ENCODE results near the gene UPK1B. TPM values are rescaled to one million over a fixed set of nuclear protein-coding genes. Genes with fewer than 3 reads are reported as not detected.
A peak's percentile ranks its signal among the peaks of the same experiment; 100 is the strongest.

The UPK1B gene
- total and polyA plus RNA-seq, 9 of the 15 experiments (the other 6 are each of a cell fraction or from before 2014, with no cell fraction given) = 0.22 to 1.2 (median 0.51) TPM

DNA sequence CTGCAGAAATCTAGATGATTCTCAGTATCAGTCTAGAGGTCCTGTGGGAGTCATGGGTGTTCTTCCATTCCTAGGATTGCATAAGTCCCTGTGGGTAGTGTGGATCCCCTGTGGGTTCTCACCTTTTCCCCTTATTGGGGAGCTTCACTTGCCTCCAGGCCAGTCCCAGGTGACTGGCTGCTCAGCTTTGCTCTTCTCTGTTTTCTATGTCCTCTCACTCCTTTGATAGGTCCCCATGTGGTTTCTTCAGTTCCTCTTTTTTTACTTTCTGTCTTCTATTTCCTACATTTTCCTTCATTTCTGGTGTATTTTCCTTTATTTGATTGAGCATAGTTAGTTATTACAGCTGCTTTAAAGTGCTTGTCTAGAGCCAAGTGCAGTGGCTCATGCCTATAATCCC, 16.5 kb upstream of the UPK1B start:
- ATAC-seq (no peak), FAIRE-seq (no peak), DNase-seq (ENCODE audit: extremely low read depth in 1 of 4, low spot score in 3 of 4) (no peak)
- ChIA-PET POLR2A (interaction anchor here (0.6 kb wide), 1 partner anchor 26 kb away, joined by 3 read pairs; no protein-coding TSS in a partner anchor), CTCF (ENCODE audit: low intra/inter-chr PET ratio) (no interaction called here)
- Histone ChIP-seq H3K4me1 (replicated peaks in 1 of 2; ENCODE audit: control insufficient read depth in 2 of 2, insufficient read depth in 2 of 2, low read length in 2 of 2) (no peaks in the 10 kb centered on the region; a peak in 1 of 5 replicates), H3K4me3 (no peak overlapping the region), H3K9me1 (ENCODE audit: control insufficient read depth, insufficient read depth, low read length) (no peaks in the 10 kb centered on the region), H2AFZ (ENCODE audit: low read depth, low read length) (no peak overlapping the region), H4K20me1 (replicated peaks; ENCODE audit: control insufficient read depth, insufficient read depth, low read length) (no peaks in the 10 kb centered on the region), H3K4me2 (ENCODE audit: insufficient read depth, low read length) (no peak overlapping the region), H3K36me3 (ENCODE audit: control insufficient read depth, insufficient read depth, low read length) (no peaks in the 10 kb centered on the region), H3K27ac (ENCODE audit: extremely low read depth, low read depth, low read length) (no peak overlapping the region), H3K27me3 (ENCODE audit: control insufficient read depth in 2 of 2, insufficient read depth in 2 of 2, low read length in 2 of 2) (no peaks in the 10 kb centered on the region), H3K79me2 (ENCODE audit: control insufficient read depth, insufficient read depth, low read length) (no peaks in the 10 kb centered on the region), H3K9ac (ENCODE audit: insufficient read depth in 1 of 2, low read depth in 2 of 2, low read length in 2 of 2) (no peak overlapping the region), H3K9me3 (replicated peaks; ENCODE audit: control insufficient read depth, insufficient read depth, low read depth, low read length) (no peaks in the 10 kb centered on the region)
- TF ChIP-seq SIN3A (IDR thresholded peaks at IDR 0.05; ENCODE audit: borderline replicate concordance in 2 of 2, control insufficient read depth in 1 of 2, low read depth in 2 of 2, low read length in 2 of 2) (no peak), SPI1 (IDR thresholded peaks at IDR 0.05; ENCODE audit: borderline replicate concordance, low read depth, low read length) (0 out of 2 replicates have a peak, but pooled peaks have one; percentile 64)
- TF ChIP-seq, protein P1, sequence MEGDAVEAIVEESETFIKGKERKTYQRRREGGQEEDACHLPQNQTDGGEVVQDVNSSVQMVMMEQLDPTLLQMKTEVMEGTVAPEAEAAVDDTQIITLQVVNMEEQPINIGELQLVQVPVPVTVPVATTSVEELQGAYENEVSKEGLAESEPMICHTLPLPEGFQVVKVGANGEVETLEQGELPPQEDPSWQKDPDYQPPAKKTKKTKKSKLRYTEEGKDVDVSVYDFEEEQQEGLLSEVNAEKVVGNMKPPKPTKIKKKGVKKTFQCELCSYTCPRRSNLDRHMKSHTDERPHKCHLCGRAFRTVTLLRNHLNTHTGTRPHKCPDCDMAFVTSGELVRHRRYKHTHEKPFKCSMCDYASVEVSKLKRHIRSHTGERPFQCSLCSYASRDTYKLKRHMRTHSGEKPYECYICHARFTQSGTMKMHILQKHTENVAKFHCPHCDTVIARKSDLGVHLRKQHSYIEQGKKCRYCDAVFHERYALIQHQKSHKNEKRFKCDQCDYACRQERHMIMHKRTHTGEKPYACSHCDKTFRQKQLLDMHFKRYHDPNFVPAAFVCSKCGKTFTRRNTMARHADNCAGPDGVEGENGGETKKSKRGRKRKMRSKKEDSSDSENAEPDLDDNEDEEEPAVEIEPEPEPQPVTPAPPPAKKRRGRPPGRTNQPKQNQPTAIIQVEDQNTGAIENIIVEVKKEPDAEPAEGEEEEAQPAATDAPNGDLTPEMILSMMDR (IDR thresholded peaks at IDR 0.05 in 2 of 3, conservative IDR thresholded peaks at IDR 0.05 in 1 of 3; ENCODE audit: insufficient read depth in 2 of 3, low read depth in 1 of 3, low read length in 3 of 3) = no peak
- no TSS peak for BruUV-seq (replicated peaks)
- intact Hi-C loops (cut with micrococcal nuclease) = no loop called here
- in situ Hi-C loops (cut with MboI) = no loop called here

DNA sequence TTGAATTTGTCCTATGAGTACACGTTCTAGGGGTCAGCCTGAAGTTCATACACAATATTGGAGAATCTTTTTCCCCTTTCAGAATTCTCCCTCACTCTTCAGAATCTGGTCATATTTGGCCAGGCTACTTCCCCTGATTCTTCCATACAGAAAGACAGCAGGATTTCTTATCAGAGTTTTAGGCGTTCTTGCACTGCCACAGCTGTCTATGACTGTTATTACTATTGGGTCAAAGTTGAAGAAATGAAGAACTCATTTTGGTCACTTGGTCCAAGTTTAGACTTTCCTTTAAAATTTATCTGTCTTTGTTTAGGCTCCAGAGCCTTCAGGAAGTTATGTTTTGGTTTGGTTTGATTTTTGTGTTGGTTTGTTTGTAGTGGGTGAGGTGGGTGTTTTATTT, 15.4 kb upstream of the UPK1B start:
- Histone ChIP-seq H3K9me3 (replicated peaks; ENCODE audit: control insufficient read depth, insufficient read depth, low read depth, low read length) (no peaks in the 10 kb centered on the region), H3K4me2 (ENCODE audit: insufficient read depth, low read length) (no peak overlapping the region), H3K9ac (ENCODE audit: insufficient read depth in 1 of 2, low read depth in 2 of 2, low read length in 2 of 2) (no peak overlapping the region), H3K4me1 (replicated peaks in 1 of 2; ENCODE audit: control insufficient read depth in 2 of 2, insufficient read depth in 2 of 2, low read length in 2 of 2) (no peaks in the 10 kb centered on the region; a peak in 1 of 5 replicates), H3K27ac (ENCODE audit: extremely low read depth, low read depth, low read length) (no peak overlapping the region), H3K79me2 (ENCODE audit: control insufficient read depth, insufficient read depth, low read length) (no peaks in the 10 kb centered on the region), H2AFZ (ENCODE audit: low read depth, low read length) (no peak overlapping the region), H3K9me1 (ENCODE audit: control insufficient read depth, insufficient read depth, low read length) (no peaks in the 10 kb centered on the region), H4K20me1 (replicated peaks; ENCODE audit: control insufficient read depth, insufficient read depth, low read length) (no peaks in the 10 kb centered on the region), H3K4me3 (no peak overlapping the region), H3K36me3 (ENCODE audit: control insufficient read depth, insufficient read depth, low read length) (no peaks in the 10 kb centered on the region), H3K27me3 (ENCODE audit: control insufficient read depth in 2 of 2, insufficient read depth in 2 of 2, low read length in 2 of 2) (no peaks in the 10 kb centered on the region)
- BruUV-seq (replicated peaks) = no TSS peak
- TF ChIP-seq NR2C1 (IDR thresholded peaks at IDR 0.05) = no peak
- 0 out of 2 replicates have a peak, but pooled peaks have one; percentile 18 for TF ChIP-seq NR2C1 (tag; IDR thresholded peaks at IDR 0.05)
- TF ChIP-seq, protein P2, sequence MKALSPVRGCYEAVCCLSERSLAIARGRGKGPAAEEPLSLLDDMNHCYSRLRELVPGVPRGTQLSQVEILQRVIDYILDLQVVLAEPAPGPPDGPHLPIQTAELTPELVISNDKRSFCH (CRISPR knock-in tag; IDR thresholded peaks at IDR 0.05) = no peak
- TF ChIP-seq, protein P2 (tag; IDR thresholded peaks at IDR 0.05) = no peak
- ATAC-seq = no peak
- POLR2A ChIA-PET = no interaction called here
- FAIRE-seq = no peak
- DNase-seq (ENCODE audit: extremely low read depth in 1 of 4, low spot score in 3 of 4) = no peak
- CTCF ChIA-PET (ENCODE audit: low intra/inter-chr PET ratio) = no interaction called here
- intact Hi-C loops (cut with micrococcal nuclease) = no loop called here
- in situ Hi-C loops (cut with MboI) = no loop called here
- WGBS (ENCODE audit: insufficient coverage, low coverage, missing lambda C conversion rate) = 0% methylated on average over 2 of the region's 2 CpGs
